ENCODE data around the gene TESMIN.

The TESMIN gene

GRCh38 chr11:68710409-68710808 is 40.9 kb downstream of the TESMIN start:
- no peak for DNase-seq (ENCODE audit: low spot score)

- no peak for DNase-seq (ENCODE audit: low spot score)
Measured at GRCh38 chr11:68709062-68709461, 42.3 kb downstream of the TESMIN start.

- DNase-seq (ENCODE audit: low spot score): no peak
Measured at GRCh38 chr11:68707527-68707926, 43.8 kb downstream of the TESMIN start.

GRCh38 chr11:68704887-68705286 is 46.4 kb downstream of the TESMIN start:
- DNase-seq (ENCODE audit: low spot score): no peak

GRCh38 chr11:68698993-68699392 is 52.3 kb downstream of the TESMIN start:
- no peak for DNase-seq (ENCODE audit: low spot score)

GRCh38 chr11:68695531-68695930 is 55.8 kb downstream of the TESMIN start:
- DNase-seq (ENCODE audit: low spot score): no peak

GRCh38 chr11:68694431-68695297 is 56.7 kb downstream of the TESMIN start:
- DNase-seq (ENCODE audit: low spot score): no peak

- no peak for DNase-seq (ENCODE audit: low spot score)
Measured at GRCh38 chr11:68693484-68693882, 57.8 kb downstream of the TESMIN start.

- no peak for DNase-seq (ENCODE audit: low spot score)
Measured at GRCh38 chr11:68692871-68693483, 58.3 kb downstream of the TESMIN start.

GRCh38 chr11:68692115-68692514 is 59.2 kb downstream of the TESMIN start:
- no peak for DNase-seq (ENCODE audit: low spot score)

GRCh38 chr11:68691402-68691784 is 59.9 kb downstream of the TESMIN start:
- no peak for DNase-seq (ENCODE audit: low spot score)

GRCh38 chr11:68690671-68691401 is 60.5 kb downstream of the TESMIN start:
- DNase-seq (ENCODE audit: low spot score): no peak

- DNase-seq (ENCODE audit: low spot score): no peak
Measured at GRCh38 chr11:68689737-68690625, 61.3 kb downstream of the TESMIN start.

GRCh38 chr11:68688881-68689280 is 62.4 kb downstream of the TESMIN start:
- no peak for DNase-seq (ENCODE audit: low spot score)

- no peak for DNase-seq (ENCODE audit: low spot score)
Measured at GRCh38 chr11:68687986-68688385, 63.3 kb downstream of the TESMIN start.

GRCh38 chr11:68687311-68687710 is 64.0 kb downstream of the TESMIN start:
- no peak for DNase-seq (ENCODE audit: low spot score)

GRCh38 chr11:68686486-68686885 is 64.8 kb downstream of the TESMIN start:
- no peak for DNase-seq (ENCODE audit: low spot score)

GRCh38 chr11:68685656-68686380 is 65.5 kb downstream of the TESMIN start:
- no peak for DNase-seq (ENCODE audit: low spot score)

GRCh38 chr11:68684385-68685356 is 66.6 kb downstream of the TESMIN start, which contains the start of gene GAL:
Gene GAL, plus strand, starts transcription at chr11:68684544. Its CDS starts 380 bp downstream, at chr11:68684924.
- no peak for DNase-seq (ENCODE audit: low spot score)

Measured in germinal center (tissue), 1 donor.